Thoracic aorta (tissue), 2 donors: ENCODE data around the gene CDRT15. TPM values are rescaled to one million over a fixed set of nuclear protein-coding genes. Genes with fewer than 3 reads are reported as not detected.

Source experiments
- ATAC-seq: fragments of 150-250 bp; one replicate; pipeline ENCODE4 v1.8.0; 2017; ENCODE audit warnings: low read depth; ENCODE audit not compliant: insufficient number of reproducible peaks, low FRiP score
- DNase-seq: peaks from one replicate; pipeline ENCODE4 v3.0.0-alpha.2; 2020; ENCODE audit warnings: low spot score
- H3K27ac ChIP-seq, 2 donors: fragments of 200-600 bp; sonication (generic); 1 replicate in 1 of 2; 2 replicates in 1 of 2; pipeline ENCODE4 v1.5.1; 2016; ENCODE audit warnings: mild to moderate bottlenecking in 2 of 2, moderate library complexity in 2 of 2
- H3K27me3 ChIP-seq: fragments of 200-600 bp; sonication (generic); replicated peaks from 2 replicates; pipeline ENCODE4 v1.6.0; 2016; ENCODE audit warnings: mild to moderate bottlenecking; ENCODE audit not compliant: insufficient read depth
- H3K36me3 ChIP-seq: fragments of 200-600 bp; sonication (generic); one replicate; pipeline ENCODE4 v1.5.1; 2016
- H3K4me1 ChIP-seq, 2 donors: fragments of 200-600 bp; sonication (generic); 1 replicate in 1 of 2; 2 replicates in 1 of 2; pipeline versions ENCODE4 v1.5.1 to v1.6.0; 2016; ENCODE audit warnings: low read depth in 2 of 2, mild to moderate bottlenecking in 1 of 2; ENCODE audit not compliant: control insufficient read depth in 1 of 2
- H3K4me3 ChIP-seq: fragments of 200-600 bp; sonication (generic); 2 replicates; pipeline ENCODE4 v1.5.1; 2016; ENCODE audit warnings: mild to moderate bottlenecking
- H3K9me3 ChIP-seq: fragments of 200-600 bp; sonication (generic); 2 replicates; pipeline ENCODE4 v1.5.1; 2016
- total RNA-seq, 2 donors: library from RNA; depleted of rRNA; stranded (reverse); fragments of >200 nt; gene quantifications; one replicate each; pipeline versions ENCODE4 v1.1.0 to v1.2.3, GENCODE V29; 2016
- TF ChIP-seq, protein P1 (sequence below): fragments of 200-600 bp; sonication (generic); IDR thresholded peaks from one replicate; pipeline ENCODE4 v1.5.1; 2019; ENCODE audit warnings: antibody characterized with exemption

Gene CDRT15
- total RNA-seq, 2 donors from 2014 or later, result not detected

DNA sequence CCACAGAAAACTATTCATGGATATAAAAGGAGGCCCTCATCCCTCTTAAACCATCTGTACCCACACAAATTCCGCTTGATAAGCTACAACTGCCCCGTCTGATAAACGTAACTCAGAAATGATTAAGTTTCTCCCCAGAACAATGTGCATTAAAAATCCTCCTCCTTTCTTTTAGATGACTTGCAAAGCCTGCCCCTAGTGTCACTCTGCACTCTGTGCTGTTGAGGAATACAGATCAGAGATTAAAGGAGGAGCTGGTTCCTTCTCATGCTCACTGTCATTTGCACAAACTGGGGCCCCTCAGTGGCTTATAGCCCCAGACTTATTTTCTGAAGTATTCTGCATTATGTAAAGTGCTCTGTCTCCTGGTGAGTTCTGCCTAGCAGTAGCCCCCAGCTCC, 33.3 kb downstream of the CDRT15 start:
- Histone ChIP-seq H3K36me3 (peaks cover 5% of the 10 kb centered on the region), H3K9me3 (no peaks in the 10 kb centered on the region), H3K4me3 (no peak overlapping the region), H3K27me3 (no peaks in the 10 kb centered on the region), H3K4me1 (no peaks in the 10 kb centered on the region), H3K27ac (no peak overlapping the region)
- DNase-seq (no peak), ATAC-seq (no peak)
- TF ChIP-seq, protein P1, sequence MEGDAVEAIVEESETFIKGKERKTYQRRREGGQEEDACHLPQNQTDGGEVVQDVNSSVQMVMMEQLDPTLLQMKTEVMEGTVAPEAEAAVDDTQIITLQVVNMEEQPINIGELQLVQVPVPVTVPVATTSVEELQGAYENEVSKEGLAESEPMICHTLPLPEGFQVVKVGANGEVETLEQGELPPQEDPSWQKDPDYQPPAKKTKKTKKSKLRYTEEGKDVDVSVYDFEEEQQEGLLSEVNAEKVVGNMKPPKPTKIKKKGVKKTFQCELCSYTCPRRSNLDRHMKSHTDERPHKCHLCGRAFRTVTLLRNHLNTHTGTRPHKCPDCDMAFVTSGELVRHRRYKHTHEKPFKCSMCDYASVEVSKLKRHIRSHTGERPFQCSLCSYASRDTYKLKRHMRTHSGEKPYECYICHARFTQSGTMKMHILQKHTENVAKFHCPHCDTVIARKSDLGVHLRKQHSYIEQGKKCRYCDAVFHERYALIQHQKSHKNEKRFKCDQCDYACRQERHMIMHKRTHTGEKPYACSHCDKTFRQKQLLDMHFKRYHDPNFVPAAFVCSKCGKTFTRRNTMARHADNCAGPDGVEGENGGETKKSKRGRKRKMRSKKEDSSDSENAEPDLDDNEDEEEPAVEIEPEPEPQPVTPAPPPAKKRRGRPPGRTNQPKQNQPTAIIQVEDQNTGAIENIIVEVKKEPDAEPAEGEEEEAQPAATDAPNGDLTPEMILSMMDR, result no peak

DNA sequence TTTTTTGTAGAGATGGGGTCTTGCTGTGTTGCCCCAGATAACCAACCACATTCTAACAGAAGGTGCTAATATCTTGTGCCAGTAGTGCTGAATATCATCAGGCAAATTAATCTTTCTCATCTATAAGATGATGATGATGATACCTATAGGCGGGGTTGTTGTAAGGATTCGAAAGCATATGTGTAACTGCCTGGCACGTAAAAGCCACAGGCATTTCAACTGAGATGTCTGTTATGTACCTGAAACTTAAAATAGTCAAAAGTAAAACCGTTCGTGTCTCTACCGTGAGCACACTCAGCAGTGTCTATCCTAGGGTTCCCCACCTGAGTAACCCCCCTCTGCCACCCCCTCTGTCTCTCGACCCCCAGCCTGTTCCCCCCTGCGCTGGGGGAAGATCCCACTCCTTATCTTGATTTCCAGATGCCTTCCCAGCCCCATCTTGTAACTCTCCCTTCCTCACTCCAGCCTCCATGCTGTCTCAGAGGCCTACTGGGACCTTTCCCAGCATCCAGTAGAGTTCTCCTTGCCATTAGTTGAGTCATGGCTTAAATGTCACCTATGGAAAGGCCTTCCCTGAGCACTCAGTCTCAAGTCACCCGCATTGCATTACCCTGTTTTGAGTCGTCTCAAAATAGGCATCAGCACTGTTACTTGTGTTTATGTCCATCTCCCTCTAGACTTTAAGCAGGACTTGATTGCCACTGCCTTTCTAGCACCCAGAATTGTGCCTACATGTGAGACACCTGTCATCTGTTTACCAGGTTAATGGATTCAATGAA, 34.1 kb downstream of the CDRT15 start:
- ATAC-seq (no peak), DNase-seq (no peak)
- Histone ChIP-seq H3K4me3 (no peak overlapping the region), H3K36me3 (peaks cover 5% of the 10 kb centered on the region), H3K27ac (no peak overlapping the region), H3K4me1 (no peaks in the 10 kb centered on the region), H3K27me3 (no peaks in the 10 kb centered on the region), H3K9me3 (no peaks in the 10 kb centered on the region)
- TF ChIP-seq, protein P1, result no peak

DNA sequence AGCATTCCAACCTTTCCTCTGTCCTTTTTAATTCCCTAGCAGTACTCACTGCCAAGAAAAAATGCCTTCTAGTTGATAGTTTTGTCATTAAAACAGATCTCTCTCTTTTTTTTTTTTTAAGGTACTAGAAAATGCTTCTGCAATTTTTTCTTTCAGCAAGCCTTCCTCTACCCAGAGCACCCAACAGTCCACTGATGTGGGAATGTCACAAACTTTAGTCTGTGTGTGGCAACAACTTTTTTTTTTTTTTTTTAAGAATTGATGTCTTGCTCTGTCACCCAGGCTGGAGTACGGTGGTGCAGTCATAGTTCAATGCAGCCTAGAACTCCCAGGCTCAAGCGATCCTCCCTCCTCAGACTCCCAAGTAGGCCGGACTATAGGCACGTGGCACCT, 34.7 kb downstream of the CDRT15 start:
- TF ChIP-seq, protein P1, result no peak
- no peak overlapping the region for H3K27ac ChIP-seq

DNA sequence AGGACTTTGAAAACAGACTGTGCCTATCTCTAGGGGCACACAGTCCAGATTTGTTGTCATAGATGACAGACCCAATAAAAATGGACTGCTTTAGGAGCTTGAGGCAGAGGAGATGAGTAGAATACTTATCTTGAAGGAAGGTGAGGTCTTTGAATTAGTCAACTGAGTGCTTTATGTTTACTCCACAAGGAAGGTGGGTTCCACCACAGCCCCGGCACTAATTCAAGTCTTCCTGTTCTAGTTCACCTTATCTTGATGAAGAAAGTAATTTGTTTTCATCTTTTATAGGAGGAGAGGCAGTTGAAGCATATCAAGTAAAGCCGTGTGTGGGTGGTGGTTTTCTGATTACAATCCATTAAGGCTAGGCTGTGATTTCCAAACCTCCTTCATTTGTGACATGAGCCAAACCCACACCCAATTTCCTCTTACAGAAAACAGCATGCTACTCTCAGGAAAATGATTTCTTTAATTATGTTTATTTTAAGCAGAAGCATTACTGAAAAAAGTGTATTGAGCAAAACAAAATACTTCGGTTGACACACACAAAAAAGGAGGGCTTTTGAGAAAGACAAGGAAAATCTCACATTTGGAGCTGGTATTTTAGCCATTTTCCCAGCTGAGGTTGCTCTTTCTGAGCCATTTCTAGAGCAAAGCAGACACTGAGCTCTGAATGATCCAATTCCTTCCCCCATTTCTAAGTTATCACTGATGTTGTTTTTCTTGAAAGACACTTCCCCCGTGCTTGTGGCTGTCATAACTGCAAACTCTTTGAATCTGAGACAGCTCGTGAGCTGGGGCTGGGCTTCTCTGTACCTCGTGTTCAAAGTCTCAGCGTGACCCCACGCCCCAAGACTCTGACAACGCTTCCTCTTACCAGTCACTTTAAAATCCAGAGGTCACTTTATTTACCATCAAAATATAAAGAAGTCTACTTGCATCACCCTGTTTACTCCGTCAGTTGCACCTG, 35.4 kb downstream of the CDRT15 start:
- TF ChIP-seq, protein P1, result no peak
- no peak for DNase-seq
- no peak for ATAC-seq
- Histone ChIP-seq H3K9me3 (no peaks in the 10 kb centered on the region), H3K36me3 (peaks cover 5% of the 10 kb centered on the region), H3K27me3 (no peaks in the 10 kb centered on the region), H3K4me1 (no peaks in the 10 kb centered on the region), H3K4me3 (no peak overlapping the region), H3K27ac (no peak overlapping the region)

More for the DNA sequence above, 34.7 kb downstream of the CDRT15 start:
- ATAC-seq (no peak), DNase-seq (no peak)
- Histone ChIP-seq H3K4me1 (no peaks in the 10 kb centered on the region), H3K36me3 (peaks cover 5% of the 10 kb centered on the region), H3K9me3 (no peaks in the 10 kb centered on the region), H3K27me3 (no peaks in the 10 kb centered on the region), H3K4me3 (no peak overlapping the region)

DNA sequence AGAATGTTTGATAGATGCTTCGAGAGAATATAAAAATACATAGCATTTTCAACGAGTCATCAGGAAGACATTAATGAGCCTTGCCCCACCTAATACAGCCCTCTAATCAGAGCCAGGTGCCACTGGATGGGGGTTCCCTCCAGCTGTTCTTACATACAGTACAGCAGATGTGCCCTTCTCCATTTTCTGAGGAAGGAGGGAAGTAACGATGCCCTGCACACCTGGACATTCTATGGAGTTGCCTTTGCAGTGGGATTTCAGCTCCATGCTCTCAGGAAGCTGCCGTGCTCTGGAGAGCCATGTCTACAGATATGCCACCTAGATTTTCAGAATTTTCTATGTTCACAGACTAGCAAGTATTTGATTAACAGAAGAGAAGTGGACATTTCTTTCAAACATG, 36.3 kb downstream of the CDRT15 start:
- Histone ChIP-seq H3K27me3 (no peaks in the 10 kb centered on the region), H3K36me3 (no peaks in the 10 kb centered on the region), H3K4me3 (no peak overlapping the region), H3K27ac (no peak overlapping the region), H3K4me1 (no peaks in the 10 kb centered on the region), H3K9me3 (no peaks in the 10 kb centered on the region)
- DNase-seq, result no peak
- no peak for ATAC-seq
- TF ChIP-seq, protein P1, result no peak
